ENCODE measurements around the gene PTPRR. TPM values are rescaled to one million over a fixed set of nuclear protein-coding genes. Genes with fewer than 3 reads are reported as not detected.

Gene PTPRR
- polyA plus RNA-seq, 1 of the 3 experiments (the other 2 are of a cell fraction) = 1.4 TPM

- CTCF ChIA-PET = no interaction called here
- Histone ChIP-seq H3F3A (replicated peaks; ENCODE audit: insufficient read depth) (no peaks in the 10 kb centered on the region), H3K4me3 (ENCODE audit: low read depth in 2 of 2, low read length in 1 of 2) (no peak overlapping the region), H4K20me1 (ENCODE audit: insufficient read depth) (no peaks in the 10 kb centered on the region), H3K36me3 (replicated peaks in 1 of 2; ENCODE audit: control insufficient read depth in 1 of 2, insufficient read depth in 2 of 2, low read length in 1 of 2) (no peaks in the 10 kb centered on the region), H3K4me1 (ENCODE audit: control insufficient read depth in 1 of 2, insufficient read depth in 2 of 2, low read depth in 1 of 2, low read length in 1 of 2) (no peaks in the 10 kb centered on the region; a peak in 2 of 4 replicates), H3K27ac (ENCODE audit: low read depth in 2 of 2, low read length in 1 of 2) (no peak overlapping the region), H3K9ac (no peak overlapping the region), H3K9me3 (no peaks in the 10 kb centered on the region), H2AFZ (ENCODE audit: low read depth) (no peak overlapping the region), H3K27me3 (ENCODE audit: insufficient read depth) (no peaks in the 10 kb centered on the region), H3K4me2 (no peak overlapping the region), H3K9me2 (no peaks in the 10 kb centered on the region), H3K79me2 (ENCODE audit: insufficient read depth) (no peaks in the 10 kb centered on the region)
- WGBS (ENCODE audit: low lambda C conversion rate) = 57% methylated on average over 2 of the region's 2 CpGs
- POLR2A ChIA-PET = no interaction called here
- DNase-seq = no peak
- TF ChIP-seq, protein P1, sequence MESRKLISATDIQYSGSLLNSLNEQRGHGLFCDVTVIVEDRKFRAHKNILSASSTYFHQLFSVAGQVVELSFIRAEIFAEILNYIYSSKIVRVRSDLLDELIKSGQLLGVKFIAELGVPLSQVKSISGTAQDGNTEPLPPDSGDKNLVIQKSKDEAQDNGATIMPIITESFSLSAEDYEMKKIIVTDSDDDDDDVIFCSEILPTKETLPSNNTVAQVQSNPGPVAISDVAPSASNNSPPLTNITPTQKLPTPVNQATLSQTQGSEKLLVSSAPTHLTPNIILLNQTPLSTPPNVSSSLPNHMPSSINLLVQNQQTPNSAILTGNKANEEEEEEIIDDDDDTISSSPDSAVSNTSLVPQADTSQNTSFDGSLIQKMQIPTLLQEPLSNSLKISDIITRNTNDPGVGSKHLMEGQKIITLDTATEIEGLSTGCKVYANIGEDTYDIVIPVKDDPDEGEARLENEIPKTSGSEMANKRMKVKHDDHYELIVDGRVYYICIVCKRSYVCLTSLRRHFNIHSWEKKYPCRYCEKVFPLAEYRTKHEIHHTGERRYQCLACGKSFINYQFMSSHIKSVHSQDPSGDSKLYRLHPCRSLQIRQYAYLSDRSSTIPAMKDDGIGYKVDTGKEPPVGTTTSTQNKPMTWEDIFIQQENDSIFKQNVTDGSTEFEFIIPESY (IDR thresholded peaks at IDR 0.05; ENCODE audit: borderline replicate concordance, low read depth) = no peak
- TF ChIP-seq, protein P2, sequence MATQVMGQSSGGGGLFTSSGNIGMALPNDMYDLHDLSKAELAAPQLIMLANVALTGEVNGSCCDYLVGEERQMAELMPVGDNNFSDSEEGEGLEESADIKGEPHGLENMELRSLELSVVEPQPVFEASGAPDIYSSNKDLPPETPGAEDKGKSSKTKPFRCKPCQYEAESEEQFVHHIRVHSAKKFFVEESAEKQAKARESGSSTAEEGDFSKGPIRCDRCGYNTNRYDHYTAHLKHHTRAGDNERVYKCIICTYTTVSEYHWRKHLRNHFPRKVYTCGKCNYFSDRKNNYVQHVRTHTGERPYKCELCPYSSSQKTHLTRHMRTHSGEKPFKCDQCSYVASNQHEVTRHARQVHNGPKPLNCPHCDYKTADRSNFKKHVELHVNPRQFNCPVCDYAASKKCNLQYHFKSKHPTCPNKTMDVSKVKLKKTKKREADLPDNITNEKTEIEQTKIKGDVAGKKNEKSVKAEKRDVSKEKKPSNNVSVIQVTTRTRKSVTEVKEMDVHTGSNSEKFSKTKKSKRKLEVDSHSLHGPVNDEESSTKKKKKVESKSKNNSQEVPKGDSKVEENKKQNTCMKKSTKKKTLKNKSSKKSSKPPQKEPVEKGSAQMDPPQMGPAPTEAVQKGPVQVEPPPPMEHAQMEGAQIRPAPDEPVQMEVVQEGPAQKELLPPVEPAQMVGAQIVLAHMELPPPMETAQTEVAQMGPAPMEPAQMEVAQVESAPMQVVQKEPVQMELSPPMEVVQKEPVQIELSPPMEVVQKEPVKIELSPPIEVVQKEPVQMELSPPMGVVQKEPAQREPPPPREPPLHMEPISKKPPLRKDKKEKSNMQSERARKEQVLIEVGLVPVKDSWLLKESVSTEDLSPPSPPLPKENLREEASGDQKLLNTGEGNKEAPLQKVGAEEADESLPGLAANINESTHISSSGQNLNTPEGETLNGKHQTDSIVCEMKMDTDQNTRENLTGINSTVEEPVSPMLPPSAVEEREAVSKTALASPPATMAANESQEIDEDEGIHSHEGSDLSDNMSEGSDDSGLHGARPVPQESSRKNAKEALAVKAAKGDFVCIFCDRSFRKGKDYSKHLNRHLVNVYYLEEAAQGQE (IDR thresholded peaks at IDR 0.05; ENCODE audit: low read depth, low read length) = no peak
- no peak for TF ChIP-seq MAX (IDR thresholded peaks at IDR 0.05; ENCODE audit: low read depth)
- no peak for TF ChIP-seq NFIC (IDR thresholded peaks at IDR 0.05; ENCODE audit: borderline replicate concordance)
- no peak for TF ChIP-seq RXRA (IDR thresholded peaks at IDR 0.05; ENCODE audit: borderline replicate concordance, low read depth)
- TF ChIP-seq CHD2 (IDR thresholded peaks at IDR 0.05; ENCODE audit: low read length, partially characterized antibody) = no peak
- TF ChIP-seq, protein P3, sequence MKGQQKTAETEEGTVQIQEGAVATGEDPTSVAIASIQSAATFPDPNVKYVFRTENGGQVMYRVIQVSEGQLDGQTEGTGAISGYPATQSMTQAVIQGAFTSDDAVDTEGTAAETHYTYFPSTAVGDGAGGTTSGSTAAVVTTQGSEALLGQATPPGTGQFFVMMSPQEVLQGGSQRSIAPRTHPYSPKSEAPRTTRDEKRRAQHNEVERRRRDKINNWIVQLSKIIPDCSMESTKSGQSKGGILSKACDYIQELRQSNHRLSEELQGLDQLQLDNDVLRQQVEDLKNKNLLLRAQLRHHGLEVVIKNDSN (IDR thresholded peaks at IDR 0.05; ENCODE audit: borderline replicate concordance, low read depth) = no peak
- TF ChIP-seq, protein P4, sequence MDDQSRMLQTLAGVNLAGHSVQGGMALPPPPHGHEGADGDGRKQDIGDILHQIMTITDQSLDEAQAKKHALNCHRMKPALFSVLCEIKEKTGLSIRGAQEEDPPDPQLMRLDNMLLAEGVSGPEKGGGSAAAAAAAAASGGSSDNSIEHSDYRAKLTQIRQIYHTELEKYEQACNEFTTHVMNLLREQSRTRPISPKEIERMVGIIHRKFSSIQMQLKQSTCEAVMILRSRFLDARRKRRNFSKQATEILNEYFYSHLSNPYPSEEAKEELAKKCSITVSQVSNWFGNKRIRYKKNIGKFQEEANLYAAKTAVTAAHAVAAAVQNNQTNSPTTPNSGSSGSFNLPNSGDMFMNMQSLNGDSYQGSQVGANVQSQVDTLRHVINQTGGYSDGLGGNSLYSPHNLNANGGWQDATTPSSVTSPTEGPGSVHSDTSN (IDR thresholded peaks at IDR 0.05) = no peak
- TF ChIP-seq GABPA (IDR thresholded peaks at IDR 0.05; ENCODE audit: low read depth) = no peak
These were observed 141.3 kb downstream of the PTPRR start for GRCh38 chr12:70779250-70779649.
